K562 (cell line): ENCODE measurements around the gene GNGT2. TPM values are rescaled to one million over a fixed set of nuclear protein-coding genes. Genes with fewer than 3 reads are reported as not detected.

ENCODE experiments used
- CHD7 ChIP-seq: fragments of 200-600 bp; sonication (generic); IDR thresholded peaks from one replicate; pipeline ENCODE4 v1.6.1; 2012; ENCODE audit warnings: mild to moderate bottlenecking, low read depth, low read length, inconsistent platforms
- ZNF384 ChIP-seq: IDR thresholded peaks from 2 replicates; pipeline ENCODE4 v1.6.1; 2012; ENCODE audit warnings: low read depth, low read length, improper control_type of control experiment
- polyA plus RNA-seq, 8 experiments: library from polyadenylated mRNA; depleted of rRNA in 4 of 8; stranded (reverse) in 5 of 8; unstranded in 3 of 8; fragments of >200 nt; fragmentation: Nextera tagmentation in 2 of 8; fragmentation: Illumina TruSeq in 1 of 8; extraction: Ambion mirVana in 2 of 8; extraction: Trizol in 1 of 8; gene quantifications; 2 replicates each; pipeline versions ENCODE4 v1.2.1 to v1.2.3, GENCODE V29; 2011 to 2014; ENCODE audit warnings: inconsistent platforms in 1 of 8, missing spikeins in 1 of 8
- total RNA-seq, 7 experiments: library from RNA; depleted of rRNA in 6 of 7; stranded (reverse); fragments of >200 nt in 6 of 7; fragmentation: Illumina TruSeq in 2 of 7; extraction: Trizol in 2 of 7; gene quantifications; 2 replicates each; pipeline versions ENCODE4 v1.2.1 to v1.2.3, GENCODE V29; 2011 to 2021; ENCODE audit warnings: low replicate concordance in 1 of 7

Gene GNGT2
- total and polyA plus RNA-seq, 9 of the 15 experiments (the other 6 are each of a cell fraction or from before 2014, with no cell fraction given) = not detected

GRCh38 chr17:49195751-49196150, 14.6 kb downstream of the GNGT2 start (continued):
- TF ChIP-seq CHD7 (no peak), ZNF384 (no peak)
